CD4-positive, alpha-beta memory T cell (primary cell): ENCODE results near the gene SLC25A1. TPM values are rescaled to one million over a fixed set of nuclear protein-coding genes. Genes with fewer than 3 reads are reported as not detected.

ENCODE experiments used
- polyA plus RNA-seq, 2 donors: library from polyadenylated mRNA; unstranded; fragments of 300-500 nt; fragmentation: Illumina TruSeq; gene quantifications; one replicate each; pipeline ENCODE4 v1.2.3, GENCODE V29; 2021
- total RNA-seq, 2 experiments: library from RNA; stranded (reverse); gene quantifications; one replicate each; pipeline ENCODE4 v1.2.3, GENCODE V29; 2021

SLC25A1 gene
- total and polyA plus RNA-seq, 4 experiments from 2014 or later: 35.5 to 64.9 (median 39.9) TPM

Other genes starting within 250 kb of the SLC25A1 start
- under 1 TPM; 0.22 to 0.23 TPM for gene PRODH, start 242.4 kb downstream of the SLC25A1 start, total RNA-seq
- under 1 TPM in 1 of 2 donors, not detected in 1; 0.15 TPM for gene PRODH, start 242.4 kb downstream of the SLC25A1 start, polyA plus RNA-seq
- gene DGCR2, start 56.3 kb downstream of the SLC25A1 start, total RNA-seq: 10 to 100 TPM; 61.3 to 66.7 TPM
- 10 to 100 TPM; 33.1 to 52.0 TPM for gene DGCR2, start 56.3 kb downstream of the SLC25A1 start, polyA plus RNA-seq
- not detected for gene TSSK2, start 47.4 kb downstream of the SLC25A1 start, total RNA-seq
- gene TSSK2, start 47.4 kb downstream of the SLC25A1 start, polyA plus RNA-seq: not detected
- 10 to 100 TPM; 16.9 to 17.1 TPM for gene ESS2, start 34.1 kb downstream of the SLC25A1 start, total RNA-seq
- gene ESS2, start 34.1 kb downstream of the SLC25A1 start, polyA plus RNA-seq: 10 to 100 TPM in 1 of 2 donors, 1 to 10 TPM in 1; 5.5 to 14.2 TPM
- gene GSC2, start 28.4 kb downstream of the SLC25A1 start, total RNA-seq: not detected
- not detected for gene GSC2, start 28.4 kb downstream of the SLC25A1 start, polyA plus RNA-seq
- 1 to 10 TPM in 1 of 2 experiments, under 1 TPM in 1; 0.80 to 1.7 TPM for gene CLTCL1, start 113.0 kb upstream of the SLC25A1 start, total RNA-seq
- not detected for gene CLTCL1, start 113.0 kb upstream of the SLC25A1 start, polyA plus RNA-seq